HFF-Myc (cell line): Measurements from ENCODE around the gene DFFB.

Experiments used
- DNase-seq: peaks from one replicate; pipeline ENCODE4 v3.0.0-alpha.2; 2011; ENCODE audit warnings: low read depth; ENCODE audit errors: extremely low read depth
- H3K4me3 ChIP-seq: replicated peaks from 2 replicates; pipeline ENCODE4 v1.5.1; 2011; ENCODE audit warnings: low read depth, mild to moderate bottlenecking, control low read depth, low read length
- CTCF ChIP-seq: IDR thresholded peaks from 2 replicates; pipeline ENCODE4 v1.5.1; 2012; ENCODE audit warnings: mild to moderate bottlenecking, low read depth, low read length, control low read depth; ENCODE audit errors: missing control alignments

The DFFB gene

DNA sequence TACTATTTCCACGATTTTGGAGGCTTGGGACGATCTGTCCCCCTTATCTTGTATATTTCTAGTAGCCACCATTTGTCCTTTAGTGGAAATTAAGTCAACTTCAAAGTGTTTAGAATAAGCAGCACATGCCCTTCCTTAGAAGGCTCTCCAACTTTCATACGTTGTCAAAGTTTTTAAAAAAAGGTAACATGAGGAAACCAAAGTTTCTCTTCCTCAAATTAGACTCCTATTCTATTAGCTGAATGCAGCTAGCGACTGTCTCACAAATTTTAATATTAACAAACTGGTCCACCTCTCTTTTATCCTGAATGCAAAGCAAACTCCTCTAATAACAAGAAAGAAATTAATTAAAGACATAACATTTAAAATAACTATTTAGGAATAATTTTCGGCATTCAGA is 35.9 kb downstream of the DFFB start:
- no peak for TF ChIP-seq CTCF
- DNase-seq = no peak

GRCh38 chr1:3894626-3895278 is 37.5 kb downstream of the DFFB start:
- DNase-seq = no peak
- TF ChIP-seq CTCF = no peak
- H3K4me3 ChIP-seq = no peak overlapping the region

More for the DNA sequence above, 35.9 kb downstream of the DFFB start:
- no peak overlapping the region for H3K4me3 ChIP-seq

DNA sequence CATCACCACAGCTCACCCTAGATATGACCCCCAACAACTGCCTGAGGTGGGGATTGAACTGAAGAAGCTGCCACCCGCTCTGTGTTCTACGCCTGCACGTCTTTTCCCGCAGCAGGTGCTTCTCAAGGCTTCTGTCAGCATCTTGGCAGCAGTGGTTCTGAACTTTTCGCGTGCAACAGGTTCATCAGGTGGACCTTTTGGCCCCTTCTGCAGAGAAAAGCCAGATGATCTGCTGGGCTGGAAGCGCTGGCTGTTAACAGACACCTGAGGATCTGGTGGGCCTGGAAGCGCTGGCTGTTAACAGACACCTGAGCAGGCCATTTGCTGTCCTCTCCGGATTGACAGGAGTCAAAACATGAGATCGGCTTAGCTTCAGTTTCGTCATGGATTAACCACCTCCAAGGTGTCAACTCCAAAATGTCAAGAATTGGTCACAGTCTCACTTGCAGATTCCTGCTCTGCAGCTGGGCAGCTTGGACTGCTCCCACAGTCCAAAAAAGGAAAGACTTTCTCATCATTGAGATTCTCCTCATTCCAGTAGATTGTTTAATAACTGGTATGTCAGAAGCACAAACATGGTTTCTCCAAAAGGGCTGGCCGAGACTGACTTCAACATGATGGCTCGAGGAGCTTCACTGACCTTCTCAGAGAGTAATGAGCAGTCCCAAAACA is 38.1 kb downstream of the DFFB start:
- no peak for DNase-seq
- TF ChIP-seq CTCF = no peak
- no peak overlapping the region for H3K4me3 ChIP-seq

- no peak for DNase-seq
- no peak overlapping the region for H3K4me3 ChIP-seq
- TF ChIP-seq CTCF = no peak
Observed at GRCh38 chr1:3895951-3896325, 38.7 kb downstream of the DFFB start.

GRCh38 chr1:3896396-3897000 is 39.2 kb downstream of the DFFB start:
- no peak for DNase-seq
- H3K4me3 ChIP-seq = no peak overlapping the region
- TF ChIP-seq CTCF = no peak

GRCh38 chr1:3898475-3898735 is 41.1 kb downstream of the DFFB start:
- no peak for TF ChIP-seq CTCF
- DNase-seq = no peak
- H3K4me3 ChIP-seq = no peak overlapping the region
